GM23338 (cell line): Measurements from ENCODE around the gene TGFB1. TPM values are rescaled to one million over a fixed set of nuclear protein-coding genes. Genes with fewer than 3 reads are reported as not detected.

Experiments used
- ATAC-seq: fragments of 200-7000 bp; cut with Tn5 transposase; 3 replicates; pipeline ENCODE4 v1.9.1; 2020
- DNase-seq: peaks from one replicate; pipeline ENCODE4 v3.0.0-alpha.2; 2015; ENCODE audit warnings: low spot score
- H2AFZ ChIP-seq: fragments of 200-600 bp; sonication (generic); 2 replicates; pipeline ENCODE4 v1.8.0; 2016; ENCODE audit warnings: antibody characterized with exemption, mild to moderate bottlenecking, moderate library complexity
- H3F3A ChIP-seq: fragments of 200-600 bp; sonication (generic); replicated peaks from 2 replicates; pipeline ENCODE4 v1.8.0; 2017; ENCODE audit warnings: antibody characterized with exemption, mixed run types, low read depth
- H3K27ac ChIP-seq: fragments of 200-600 bp; sonication (generic); 2 replicates; pipeline ENCODE4 v1.6.1; 2016; ENCODE audit warnings: low read depth
- H3K27me3 ChIP-seq: fragments of 200-600 bp; sonication (generic); 2 replicates; pipeline ENCODE4 v1.8.0; 2016; ENCODE audit warnings: mild to moderate bottlenecking, mixed run types, moderate library complexity; ENCODE audit not compliant: insufficient read depth
- H3K36me3 ChIP-seq: fragments of 200-600 bp; sonication (generic); 2 replicates; pipeline ENCODE4 v1.8.0; 2016; ENCODE audit warnings: mild to moderate bottlenecking; ENCODE audit not compliant: insufficient read depth
- H3K4me1 ChIP-seq: fragments of 200-600 bp; sonication (generic); 2 replicates; pipeline ENCODE4 v1.8.0; 2016; ENCODE audit warnings: mild to moderate bottlenecking, moderate library complexity; ENCODE audit not compliant: insufficient read depth
- H3K4me2 ChIP-seq: fragments of 200-600 bp; sonication (generic); 2 replicates; pipeline ENCODE4 v1.7.1; 2017; ENCODE audit warnings: mixed run types
- H3K4me3 ChIP-seq: fragments of 200-600 bp; sonication (generic); 2 replicates; pipeline ENCODE4 v1.6.1; 2016; ENCODE audit warnings: mixed run types
- H3K79me2 ChIP-seq: fragments of 200-600 bp; sonication (generic); replicated peaks from 2 replicates; pipeline ENCODE4 v1.8.0; 2017; ENCODE audit warnings: mild to moderate bottlenecking; ENCODE audit not compliant: insufficient read depth
- H3K9me2 ChIP-seq: fragments of 200-600 bp; sonication (generic); 2 replicates; pipeline ENCODE4 v1.8.0; 2017; ENCODE audit not compliant: insufficient read depth
- H4K20me1 ChIP-seq: fragments of 200-600 bp; sonication (generic); replicated peaks from 2 replicates; pipeline ENCODE4 v1.8.0; 2017; ENCODE audit warnings: mild to moderate bottlenecking; ENCODE audit not compliant: insufficient read depth
- H3K27ac Mint-ChIP-seq: 2 replicates; pipeline ENCODE4 v1.8.0; 2020; ENCODE audit warnings: inconsistent platforms, mild to moderate bottlenecking, moderate library complexity, mixed read lengths
- H3K27me3 Mint-ChIP-seq: 3 replicates; pipeline ENCODE4 v1.8.0; 2022; ENCODE audit warnings: low read depth, mild to moderate bottlenecking, moderate library complexity, mixed read lengths, inconsistent platforms; ENCODE audit not compliant: insufficient read depth, poor library complexity
- H3K36me3 Mint-ChIP-seq: 3 replicates; pipeline ENCODE4 v1.8.0; 2021; ENCODE audit warnings: low read depth, mild to moderate bottlenecking, inconsistent platforms, moderate library complexity, mixed read lengths
- H3K4me1 Mint-ChIP-seq: 3 replicates; pipeline ENCODE4 v1.8.0; 2020; ENCODE audit warnings: mild to moderate bottlenecking, inconsistent platforms, mixed read lengths
- H3K4me3 Mint-ChIP-seq: 3 replicates; pipeline ENCODE4 v1.8.0; 2021; ENCODE audit warnings: moderate library complexity, mild to moderate bottlenecking, inconsistent platforms, mixed read lengths
- H3K9me3 Mint-ChIP-seq: 3 replicates; pipeline ENCODE4 v1.8.0; 2020; ENCODE audit warnings: moderate library complexity, mild to moderate bottlenecking, inconsistent platforms, mixed read lengths
- CREB1 ChIP-seq: fragments of 250-450 bp; sonication (Bioruptor Pico); IDR thresholded peaks from 2 replicates; pipeline ENCODE4 v1.5.0; 2020; ENCODE audit warnings: low read depth, mild to moderate bottlenecking, moderate library complexity
- JUNB ChIP-seq: IDR thresholded peaks from one replicate; pipeline ENCODE4 v1.6.1; 2016; ENCODE audit warnings: antibody characterized with exemption; ENCODE audit not compliant: unreplicated experiment
- NANOG ChIP-seq: IDR thresholded peaks from 2 replicates; pipeline ENCODE4 v1.6.1; 2016; ENCODE audit warnings: antibody characterized with exemption, borderline replicate concordance
- POLR2AphosphoS5 ChIP-seq: IDR thresholded peaks from 2 replicates; pipeline ENCODE4 v1.6.1; 2016; ENCODE audit warnings: antibody characterized with exemption, low read depth
- STAT1 ChIP-seq: IDR thresholded peaks from one replicate; pipeline ENCODE4 v1.6.1; 2016; ENCODE audit warnings: antibody characterized with exemption; ENCODE audit not compliant: unreplicated experiment
- polyA plus RNA-seq: library from polyadenylated mRNA; unstranded; fragments of >200 nt; fragmentation: Nextera tagmentation; extraction: Ambion mirVana; gene quantifications from 2 replicates; pipeline ENCODE4 v1.2.1, GENCODE V29; 2016
- total RNA-seq: library from RNA; depleted of rRNA; stranded (reverse); fragments of >200 nt; shearing (Covaris generic); gene quantifications from 2 replicates; pipeline ENCODE4 v1.2.3, GENCODE V29; 2014
- TF ChIP-seq, protein P1 (sequence below): fragments of 250-450 bp; sonication (Bioruptor Pico); IDR thresholded peaks from 2 replicates; pipeline ENCODE4 v1.5.0; 2020; ENCODE audit warnings: mild to moderate bottlenecking, moderate library complexity
- TF ChIP-seq, protein P2 (sequence below): IDR thresholded peaks from 2 replicates; pipeline ENCODE4 v1.6.1; 2016; ENCODE audit warnings: antibody characterized with exemption
- TF ChIP-seq, protein P3 (sequence below), 2 experiments: fragments of 200-600 bp in 1 of 2; sonication (generic) in 1 of 2; conservative IDR thresholded peaks; 2 replicates each; pipeline versions ENCODE4 v1.5.1 to v1.6.1; 2016 to 2017; ENCODE audit warnings: antibody characterized with exemption in 2 of 2, low read depth in 2 of 2, mild to moderate bottlenecking in 2 of 2, moderate library complexity in 1 of 2

Gene TGFB1
- total and polyA plus RNA-seq, 2 experiments from 2014 or later: 0.99 to 7.9 TPM

DNA sequence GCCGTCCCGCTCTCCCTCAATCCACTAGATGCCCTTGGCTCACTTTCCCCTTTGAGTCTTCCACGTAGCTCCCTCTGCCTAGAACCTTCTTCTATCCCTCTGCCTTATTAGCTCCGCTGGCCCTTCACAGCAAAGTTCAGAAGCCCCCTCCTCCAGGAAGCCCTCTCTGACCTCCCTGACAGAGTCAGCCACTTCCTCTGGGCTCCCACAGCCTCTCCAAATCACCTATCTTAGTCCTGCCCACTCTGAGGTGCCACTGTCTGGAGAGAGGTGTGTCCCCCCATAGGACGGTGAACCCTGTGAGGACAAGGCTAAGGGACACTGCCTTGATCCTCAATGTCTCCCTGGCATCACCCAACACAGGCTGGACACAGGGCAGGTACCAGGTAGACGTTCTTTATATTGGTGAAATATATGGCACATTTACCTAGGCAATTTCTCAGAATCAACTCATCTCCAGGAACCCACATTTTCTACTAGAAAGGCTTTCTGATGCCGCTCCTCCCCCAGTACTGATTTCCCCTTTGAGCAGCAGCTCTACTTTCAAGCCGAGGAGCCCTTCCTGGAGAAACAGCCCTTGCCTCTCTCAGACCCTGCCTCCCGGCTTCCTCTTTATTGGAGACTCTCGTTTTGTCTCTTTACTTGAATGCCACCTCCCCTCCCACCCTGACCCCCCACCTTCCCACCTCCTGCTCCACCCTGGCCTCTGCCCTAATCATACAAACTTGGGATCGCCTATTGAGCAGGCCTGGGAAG lies 3.4 kb upstream of the TGFB1 start:
- Histone ChIP-seq H3K9me2 (no peaks in the 10 kb centered on the region), H3F3A (no peaks in the 10 kb centered on the region), H4K20me1 (no peaks in the 10 kb centered on the region), H3K4me1 (peaks cover 1% of the 10 kb centered on the region; the same call in 1 of the 2 replicates), H3K79me2 (no peaks in the 10 kb centered on the region), H3K27ac (no peak overlapping the region), H3K4me2 (no peak overlapping the region), H3K4me3 (no peak overlapping the region), H2AFZ (no peak overlapping the region), H3K36me3 (no peaks in the 10 kb centered on the region), H3K27me3 (peaks cover 14% of the 10 kb centered on the region)
- ATAC-seq: no peak
- Mint-ChIP-seq H3K36me3 (no peaks in the 10 kb centered on the region; the same call in 2 of the 3 replicates), H3K4me1 (peaks cover 9% of the 10 kb centered on the region), H3K9me3 (no peaks in the 10 kb centered on the region; the same call in 2 of the 3 replicates), H3K27ac (no peak overlapping the region), H3K4me3 (no peak overlapping the region), H3K27me3 (peaks cover 40% of the 10 kb centered on the region)
- no peak for DNase-seq
- TF ChIP-seq STAT1 (no peak), NANOG (no peak), POLR2AphosphoS5 (no peak), CREB1 (CRISPR knock-in tag) (no peak)

DNA sequence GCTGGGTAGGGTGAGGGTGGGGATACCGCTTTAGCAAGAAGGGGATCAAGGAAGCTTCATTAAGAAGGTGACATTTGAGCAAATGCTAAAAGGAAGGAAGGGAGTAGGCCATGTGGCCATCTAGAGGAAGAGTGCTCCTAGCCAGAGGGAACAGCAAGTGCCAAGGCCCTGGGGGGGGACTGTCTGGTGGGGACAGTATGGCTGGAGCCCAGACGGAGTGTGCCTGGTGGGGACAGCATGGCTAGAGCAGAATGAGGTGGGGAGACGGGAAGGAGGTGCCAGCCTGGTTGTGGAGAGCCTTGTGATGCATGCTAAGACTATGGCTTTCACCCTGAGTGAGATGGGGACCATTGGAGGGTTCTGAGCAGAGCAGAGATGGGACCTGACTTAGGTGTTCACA lies 2.1 kb upstream of the TGFB1 start:
- Histone ChIP-seq H3F3A (peaks cover 2% of the 10 kb centered on the region; the same call in 1 of the 2 replicates), H3K79me2 (no peaks in the 10 kb centered on the region), H3K4me2 (no peak overlapping the region), H3K4me3 (no peak overlapping the region), H3K27ac (no peak overlapping the region), H3K4me1 (peaks cover 7% of the 10 kb centered on the region; the same call in 1 of the 2 replicates), H3K36me3 (no peaks in the 10 kb centered on the region), H3K9me2 (no peaks in the 10 kb centered on the region), H3K27me3 (peaks cover 28% of the 10 kb centered on the region), H4K20me1 (0 out of 2 replicates have a peak, but pooled peaks cover 2% of the 10 kb centered on the region), H2AFZ (no peak overlapping the region)
- no peaks in the 10 kb centered on the region; the same call in 2 of the 3 replicates for H3K9me3 Mint-ChIP-seq
- DNase-seq (no peak), ATAC-seq (no peak)
- H3K27ac Mint-ChIP-seq: no peak overlapping the region
- H3K4me1 Mint-ChIP-seq: peaks cover 17% of the 10 kb centered on the region
- H3K36me3 Mint-ChIP-seq: no peaks in the 10 kb centered on the region; the same call in 2 of the 3 replicates
- no peak overlapping the region for H3K4me3 Mint-ChIP-seq
- peaks cover 53% of the 10 kb centered on the region for H3K27me3 Mint-ChIP-seq
- TF ChIP-seq, protein P1, sequence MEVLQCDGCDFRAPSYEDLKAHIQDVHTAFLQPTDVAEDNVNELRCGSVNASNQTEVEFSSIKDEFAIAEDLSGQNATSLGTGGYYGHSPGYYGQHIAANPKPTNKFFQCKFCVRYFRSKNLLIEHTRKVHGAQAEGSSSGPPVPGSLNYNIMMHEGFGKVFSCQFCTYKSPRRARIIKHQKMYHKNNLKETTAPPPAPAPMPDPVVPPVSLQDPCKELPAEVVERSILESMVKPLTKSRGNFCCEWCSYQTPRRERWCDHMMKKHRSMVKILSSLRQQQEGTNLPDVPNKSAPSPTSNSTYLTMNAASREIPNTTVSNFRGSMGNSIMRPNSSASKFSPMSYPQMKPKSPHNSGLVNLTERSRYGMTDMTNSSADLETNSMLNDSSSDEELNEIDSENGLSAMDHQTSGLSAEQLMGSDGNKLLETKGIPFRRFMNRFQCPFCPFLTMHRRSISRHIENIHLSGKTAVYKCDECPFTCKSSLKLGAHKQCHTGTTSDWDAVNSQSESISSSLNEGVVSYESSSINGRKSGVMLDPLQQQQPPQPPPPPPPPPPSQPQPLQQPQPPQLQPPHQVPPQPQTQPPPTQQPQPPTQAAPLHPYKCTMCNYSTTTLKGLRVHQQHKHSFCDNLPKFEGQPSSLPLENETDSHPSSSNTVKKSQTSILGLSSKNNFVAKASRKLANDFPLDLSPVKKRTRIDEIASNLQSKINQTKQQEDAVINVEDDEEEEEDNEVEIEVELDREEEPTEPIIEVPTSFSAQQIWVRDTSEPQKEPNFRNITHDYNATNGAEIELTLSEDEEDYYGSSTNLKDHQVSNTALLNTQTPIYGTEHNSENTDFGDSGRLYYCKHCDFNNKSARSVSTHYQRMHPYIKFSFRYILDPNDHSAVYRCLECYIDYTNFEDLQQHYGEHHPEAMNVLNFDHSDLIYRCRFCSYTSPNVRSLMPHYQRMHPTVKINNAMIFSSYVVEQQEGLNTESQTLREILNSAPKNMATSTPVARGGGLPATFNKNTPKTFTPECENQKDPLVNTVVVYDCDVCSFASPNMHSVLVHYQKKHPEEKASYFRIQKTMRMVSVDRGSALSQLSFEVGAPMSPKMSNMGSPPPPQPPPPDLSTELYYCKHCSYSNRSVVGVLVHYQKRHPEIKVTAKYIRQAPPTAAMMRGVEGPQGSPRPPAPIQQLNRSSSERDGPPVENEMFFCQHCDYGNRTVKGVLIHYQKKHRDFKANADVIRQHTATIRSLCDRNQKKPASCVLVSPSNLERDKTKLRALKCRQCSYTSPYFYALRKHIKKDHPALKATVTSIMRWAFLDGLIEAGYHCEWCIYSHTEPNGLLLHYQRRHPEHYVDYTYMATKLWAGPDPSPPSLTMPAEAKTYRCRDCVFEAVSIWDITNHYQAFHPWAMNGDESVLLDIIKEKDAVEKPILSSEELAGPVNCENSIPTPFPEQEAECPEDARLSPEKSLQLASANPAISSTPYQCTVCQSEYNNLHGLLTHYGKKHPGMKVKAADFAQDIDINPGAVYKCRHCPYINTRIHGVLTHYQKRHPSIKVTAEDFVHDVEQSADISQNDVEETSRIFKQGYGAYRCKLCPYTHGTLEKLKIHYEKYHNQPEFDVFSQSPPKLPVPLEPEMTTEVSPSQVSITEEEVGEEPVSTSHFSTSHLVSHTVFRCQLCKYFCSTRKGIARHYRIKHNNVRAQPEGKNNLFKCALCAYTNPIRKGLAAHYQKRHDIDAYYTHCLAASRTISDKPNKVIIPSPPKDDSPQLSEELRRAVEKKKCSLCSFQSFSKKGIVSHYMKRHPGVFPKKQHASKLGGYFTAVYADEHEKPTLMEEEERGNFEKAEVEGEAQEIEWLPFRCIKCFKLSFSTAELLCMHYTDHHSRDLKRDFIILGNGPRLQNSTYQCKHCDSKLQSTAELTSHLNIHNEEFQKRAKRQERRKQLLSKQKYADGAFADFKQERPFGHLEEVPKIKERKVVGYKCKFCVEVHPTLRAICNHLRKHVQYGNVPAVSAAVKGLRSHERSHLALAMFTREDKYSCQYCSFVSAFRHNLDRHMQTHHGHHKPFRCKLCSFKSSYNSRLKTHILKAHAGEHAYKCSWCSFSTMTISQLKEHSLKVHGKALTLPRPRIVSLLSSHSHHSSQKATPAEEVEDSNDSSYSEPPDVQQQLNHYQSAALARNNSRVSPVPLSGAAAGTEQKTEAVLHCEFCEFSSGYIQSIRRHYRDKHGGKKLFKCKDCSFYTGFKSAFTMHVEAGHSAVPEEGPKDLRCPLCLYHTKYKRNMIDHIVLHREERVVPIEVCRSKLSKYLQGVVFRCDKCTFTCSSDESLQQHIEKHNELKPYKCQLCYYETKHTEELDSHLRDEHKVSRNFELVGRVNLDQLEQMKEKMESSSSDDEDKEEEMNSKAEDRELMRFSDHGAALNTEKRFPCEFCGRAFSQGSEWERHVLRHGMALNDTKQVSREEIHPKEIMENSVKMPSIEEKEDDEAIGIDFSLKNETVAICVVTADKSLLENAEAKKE (CRISPR knock-in tag): no peak
- TF ChIP-seq, protein P2, sequence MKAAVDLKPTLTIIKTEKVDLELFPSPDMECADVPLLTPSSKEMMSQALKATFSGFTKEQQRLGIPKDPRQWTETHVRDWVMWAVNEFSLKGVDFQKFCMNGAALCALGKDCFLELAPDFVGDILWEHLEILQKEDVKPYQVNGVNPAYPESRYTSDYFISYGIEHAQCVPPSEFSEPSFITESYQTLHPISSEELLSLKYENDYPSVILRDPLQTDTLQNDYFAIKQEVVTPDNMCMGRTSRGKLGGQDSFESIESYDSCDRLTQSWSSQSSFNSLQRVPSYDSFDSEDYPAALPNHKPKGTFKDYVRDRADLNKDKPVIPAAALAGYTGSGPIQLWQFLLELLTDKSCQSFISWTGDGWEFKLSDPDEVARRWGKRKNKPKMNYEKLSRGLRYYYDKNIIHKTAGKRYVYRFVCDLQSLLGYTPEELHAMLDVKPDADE: no peak
- TF ChIP-seq, protein P3, sequence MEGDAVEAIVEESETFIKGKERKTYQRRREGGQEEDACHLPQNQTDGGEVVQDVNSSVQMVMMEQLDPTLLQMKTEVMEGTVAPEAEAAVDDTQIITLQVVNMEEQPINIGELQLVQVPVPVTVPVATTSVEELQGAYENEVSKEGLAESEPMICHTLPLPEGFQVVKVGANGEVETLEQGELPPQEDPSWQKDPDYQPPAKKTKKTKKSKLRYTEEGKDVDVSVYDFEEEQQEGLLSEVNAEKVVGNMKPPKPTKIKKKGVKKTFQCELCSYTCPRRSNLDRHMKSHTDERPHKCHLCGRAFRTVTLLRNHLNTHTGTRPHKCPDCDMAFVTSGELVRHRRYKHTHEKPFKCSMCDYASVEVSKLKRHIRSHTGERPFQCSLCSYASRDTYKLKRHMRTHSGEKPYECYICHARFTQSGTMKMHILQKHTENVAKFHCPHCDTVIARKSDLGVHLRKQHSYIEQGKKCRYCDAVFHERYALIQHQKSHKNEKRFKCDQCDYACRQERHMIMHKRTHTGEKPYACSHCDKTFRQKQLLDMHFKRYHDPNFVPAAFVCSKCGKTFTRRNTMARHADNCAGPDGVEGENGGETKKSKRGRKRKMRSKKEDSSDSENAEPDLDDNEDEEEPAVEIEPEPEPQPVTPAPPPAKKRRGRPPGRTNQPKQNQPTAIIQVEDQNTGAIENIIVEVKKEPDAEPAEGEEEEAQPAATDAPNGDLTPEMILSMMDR (conservative IDR thresholded peaks at IDR 0.05; ENCODE audit: low read depth in 2 of 2): no peak
- no peak for TF ChIP-seq JUNB
